DMS79 treated with DMSO at 0.1 percent for 48 hours (cell line): ENCODE data around the gene PLIN5.

Experiments used
- DNase-seq: peaks from one replicate; lab custom pipeline; 2025; lab: John Stamatoyannopoulos, UW

Gene PLIN5

GRCh38 chr19:4487572-4487971 is 47.5 kb downstream of the PLIN5 start:
- DNase-seq = no peak

DNA sequence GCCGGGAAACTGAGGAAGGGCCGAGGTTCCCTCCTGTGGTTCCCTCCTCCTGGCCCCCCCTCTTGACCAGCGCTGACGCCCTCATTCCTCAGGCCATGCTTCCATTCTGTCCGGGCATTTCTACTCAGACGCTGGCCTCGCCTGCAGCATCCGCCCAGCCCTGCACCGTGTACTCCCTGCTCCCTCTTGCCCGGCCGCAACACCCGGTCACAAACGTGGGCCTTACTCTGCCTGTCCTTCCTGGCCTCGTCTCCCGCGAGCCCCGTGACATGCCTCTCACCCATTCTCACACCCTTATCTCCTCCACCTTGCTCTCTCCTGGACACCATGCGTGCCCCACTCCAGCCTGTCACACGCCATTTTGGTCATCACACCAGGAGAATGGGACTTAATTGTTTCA is 51.6 kb downstream of the PLIN5 start:
- DNase-seq = no peak

- DNase-seq = no peak
Observed at GRCh38 chr19:4482721-4483364, 52.2 kb downstream of the PLIN5 start.

DNA sequence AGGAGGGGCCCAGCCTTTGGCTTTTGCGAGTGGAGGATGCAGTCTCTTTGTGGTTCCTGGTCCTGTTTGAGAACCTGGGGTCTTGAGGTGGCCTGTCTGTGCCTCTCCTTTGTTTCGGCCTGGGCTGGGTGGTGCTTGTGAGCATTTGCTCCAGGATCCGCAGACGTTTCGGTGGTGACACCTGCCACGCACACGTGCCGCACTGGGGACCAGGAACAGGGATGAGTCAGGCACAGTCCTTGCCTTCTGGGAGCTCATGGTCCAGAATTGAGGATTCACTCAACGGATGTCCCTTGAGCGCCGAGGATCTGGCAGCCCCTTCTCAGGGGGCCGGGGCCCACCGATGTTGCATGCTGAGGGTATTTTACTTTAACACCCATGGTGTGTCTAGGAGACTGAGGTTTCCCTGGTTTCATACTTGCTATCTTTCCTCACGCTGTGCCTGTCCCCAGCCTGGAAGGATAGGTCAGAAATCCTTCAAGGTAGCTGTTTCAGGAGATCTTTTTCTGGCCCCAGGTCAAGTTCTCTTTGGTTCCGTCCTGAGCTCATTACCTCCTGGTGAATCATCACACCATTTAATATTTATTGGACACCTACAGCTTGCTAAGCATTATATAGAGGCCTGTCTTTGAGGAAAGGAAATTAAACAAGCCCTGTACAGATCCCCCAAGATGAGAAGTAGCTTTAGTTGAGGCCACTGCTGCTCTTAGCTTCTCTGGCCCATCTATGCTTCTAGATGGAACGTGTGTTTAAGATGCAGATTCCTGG is 57.8 kb downstream of the PLIN5 start:
- no peak for DNase-seq

DNA sequence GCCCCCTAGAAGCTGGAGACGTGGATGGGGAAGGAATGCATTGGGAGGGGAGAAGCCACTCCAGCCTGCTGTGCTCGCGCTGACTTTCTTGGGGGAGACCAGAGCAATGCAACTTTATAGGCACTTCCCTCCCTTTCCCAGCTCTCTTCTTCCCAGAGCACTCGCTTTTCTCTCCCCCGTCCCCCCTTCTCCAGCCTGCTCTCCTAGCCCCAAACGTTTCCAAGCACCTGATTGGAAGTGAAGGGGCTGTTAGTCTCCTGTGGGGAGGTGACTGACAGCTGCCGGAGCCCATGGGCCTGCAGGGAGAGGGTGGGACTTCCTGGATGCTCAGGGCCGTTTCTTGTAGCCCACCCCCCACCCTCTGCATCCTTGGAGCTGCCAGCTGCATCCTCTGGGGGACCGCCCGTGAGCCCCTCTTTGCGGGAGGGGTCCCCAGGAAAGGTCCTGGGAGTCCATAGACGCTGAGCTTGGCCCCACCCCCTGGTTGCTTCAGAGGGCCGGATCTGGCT is 60.5 kb downstream of the PLIN5 start:
- peak; percentile 79 for DNase-seq

DNA sequence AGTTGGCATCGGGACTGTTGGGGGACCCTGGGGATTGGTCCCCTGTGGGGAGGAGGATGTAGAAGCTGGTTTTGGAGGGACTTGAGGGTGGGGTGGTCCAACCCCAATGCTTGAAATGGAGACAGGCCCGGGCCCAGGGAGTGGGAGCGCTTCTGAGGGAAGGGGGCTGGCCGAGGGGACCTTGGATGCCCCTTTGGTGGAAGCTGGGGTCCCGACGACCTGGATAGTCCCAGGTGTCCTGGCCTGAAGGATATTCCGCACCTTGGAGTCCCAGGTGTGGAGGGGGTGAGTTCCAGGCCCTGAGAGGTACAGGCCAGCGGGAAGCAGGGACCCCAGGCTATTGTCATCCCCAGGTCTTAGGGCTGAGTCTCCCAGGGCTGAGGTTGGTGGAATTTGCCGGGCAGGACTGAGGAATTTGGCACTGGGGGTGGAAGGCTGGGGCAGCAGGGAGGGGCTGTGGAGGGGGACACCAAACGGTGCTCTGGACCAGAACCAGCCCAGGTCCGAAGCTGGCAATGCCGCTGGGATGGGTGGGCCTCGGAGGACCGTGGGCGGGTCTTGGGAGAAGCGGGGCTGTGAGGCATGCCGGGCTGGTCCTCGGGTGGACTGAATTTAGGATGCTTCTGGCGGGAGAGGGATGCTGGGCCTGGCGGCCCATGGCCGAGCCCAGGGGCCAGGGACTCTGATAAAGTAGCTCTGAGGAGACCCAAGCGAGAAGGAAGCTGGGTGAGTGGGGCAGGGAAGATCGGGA is 61.1 kb downstream of the PLIN5 start:
- no peak for DNase-seq

DNA sequence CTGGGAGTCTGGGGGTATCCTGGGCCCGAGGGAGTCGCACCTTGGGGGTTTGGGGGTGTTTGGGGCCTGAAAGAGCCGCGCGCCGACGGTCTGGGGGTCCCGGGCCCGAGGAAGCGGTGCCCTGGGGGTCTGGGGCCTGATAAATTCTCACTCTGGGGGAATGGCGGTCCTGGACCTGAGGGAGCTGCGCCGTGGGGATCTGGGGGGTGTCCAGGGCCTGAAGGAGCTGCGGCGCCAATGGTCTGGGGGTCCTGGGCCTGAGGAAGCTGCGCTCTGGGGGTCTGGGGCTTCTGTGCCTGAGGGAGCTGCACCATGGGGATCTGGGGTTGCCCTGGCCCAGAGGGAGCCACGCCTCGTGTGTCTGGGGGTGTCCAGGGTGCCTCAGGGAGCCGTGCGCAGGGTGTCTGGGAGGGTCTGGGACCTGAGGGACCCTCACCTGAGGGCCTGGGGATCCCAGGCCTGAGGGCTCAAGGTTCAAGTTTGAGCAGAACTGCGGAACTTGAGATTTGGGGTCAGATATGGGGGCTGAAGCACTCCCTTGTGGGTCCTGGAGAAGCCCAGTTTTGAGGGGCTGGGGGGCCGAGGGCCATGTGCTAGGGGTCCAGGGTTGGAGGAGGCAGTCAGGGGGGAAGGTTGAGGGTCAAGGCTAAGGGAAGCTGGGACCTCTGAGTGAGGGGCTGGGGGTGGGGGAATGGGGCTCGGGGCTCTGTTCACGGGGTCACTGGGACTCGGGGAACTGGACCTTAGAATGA is 61.8 kb downstream of the PLIN5 start:
- DNase-seq = no peak
